Activated naive CD8-positive, alpha-beta T cell treated with anti-CD3 and anti-CD28 coated beads for 36 hours (primary cell): ENCODE measurements around the gene SMIM32. TPM values are rescaled to one million over a fixed set of nuclear protein-coding genes. Genes with fewer than 3 reads are reported as not detected.

Source experiments
- DNase-seq: peaks from one replicate; pipeline ENCODE4 v3.0.0; 2021
- H3K27ac Mint-ChIP-seq: one replicate; pipeline ENCODE4 v1.8.0; 2022; ENCODE audit warnings: mild to moderate bottlenecking, moderate library complexity, mixed read lengths
- H3K27me3 Mint-ChIP-seq: one replicate; pipeline ENCODE4 v1.8.0; 2022; ENCODE audit warnings: mild to moderate bottlenecking, mixed read lengths
- H3K36me3 Mint-ChIP-seq: one replicate; pipeline ENCODE4 v1.8.0; 2021; ENCODE audit warnings: mild to moderate bottlenecking, mixed read lengths
- H3K4me1 Mint-ChIP-seq: one replicate; pipeline ENCODE4 v1.8.0; 2021; ENCODE audit warnings: mixed read lengths
- H3K4me3 Mint-ChIP-seq: one replicate; pipeline ENCODE4 v1.8.0; 2022; ENCODE audit warnings: mild to moderate bottlenecking, moderate library complexity, mixed read lengths
- H3K9me3 Mint-ChIP-seq: one replicate; pipeline ENCODE4 v1.8.0; 2022; ENCODE audit warnings: mixed read lengths
- total RNA-seq, 2 experiments: library from RNA; stranded (reverse); gene quantifications; one replicate each; pipeline ENCODE4 v1.2.3, GENCODE V29; 2021

Gene SMIM32
- total RNA-seq, 2 experiments from 2014 or later: not detected

- H3K9me3 Mint-ChIP-seq: no peaks in the 10 kb centered on the region
- no peak overlapping the region for H3K27ac Mint-ChIP-seq
- H3K4me1 Mint-ChIP-seq: peaks cover 4% of the 10 kb centered on the region
- no peaks in the 10 kb centered on the region for H3K27me3 Mint-ChIP-seq
- no peak for DNase-seq
- no peak overlapping the region for H3K4me3 Mint-ChIP-seq
- H3K36me3 Mint-ChIP-seq: no peaks in the 10 kb centered on the region
Observed at GRCh38 chr5:136143312-136143711, 49.6 kb downstream of the SMIM32 start.

- H3K36me3 Mint-ChIP-seq: no peaks in the 10 kb centered on the region
- H3K4me1 Mint-ChIP-seq: peaks cover 13% of the 10 kb centered on the region
- no peak overlapping the region for H3K27ac Mint-ChIP-seq
- H3K9me3 Mint-ChIP-seq: no peaks in the 10 kb centered on the region
- H3K27me3 Mint-ChIP-seq: peaks cover 5% of the 10 kb centered on the region
- no peak for DNase-seq
- no peak overlapping the region for H3K4me3 Mint-ChIP-seq
Observed at GRCh38 chr5:136141561-136141960, 51.4 kb downstream of the SMIM32 start.

Other genes starting within 250 kb of the SMIM32 start
- not detected for gene LECT2, start 238.2 kb downstream of the SMIM32 start, total RNA-seq
- not detected for gene TGFBI, start 164.2 kb downstream of the SMIM32 start, total RNA-seq
- gene SMAD5, start 60.3 kb downstream of the SMIM32 start, total RNA-seq: 10 to 100 TPM; 10.1 to 10.4 TPM
- gene TRPC7, start 172.4 kb upstream of the SMIM32 start, total RNA-seq: not detected